Endothelial cell (in vitro differentiated cells): ENCODE results near the gene ARFGEF2. TPM values are rescaled to one million over a fixed set of nuclear protein-coding genes. Genes with fewer than 3 reads are reported as not detected.
A peak's percentile ranks its signal among the peaks of the same experiment; 100 is the strongest.

Experiments
- DNase-seq: peaks from one replicate; pipeline ENCODE4 v3.0.0; 2021; ENCODE audit warnings: low spot score
- H3K27ac Mint-ChIP-seq: one replicate; pipeline ENCODE4 v1.8.0; 2021; ENCODE audit warnings: mixed read lengths, inconsistent platforms; ENCODE audit not compliant: unreplicated experiment
- H3K27me3 Mint-ChIP-seq: one replicate; pipeline ENCODE4 v1.8.0; 2021; ENCODE audit warnings: mild to moderate bottlenecking, moderate library complexity, mixed read lengths, inconsistent platforms; ENCODE audit not compliant: unreplicated experiment
- H3K36me3 Mint-ChIP-seq: one replicate; pipeline ENCODE4 v1.8.0; 2021; ENCODE audit warnings: mild to moderate bottlenecking, low read depth, mixed read lengths, inconsistent platforms; ENCODE audit not compliant: unreplicated experiment
- H3K4me1 Mint-ChIP-seq: one replicate; pipeline ENCODE4 v1.8.0; 2021; ENCODE audit warnings: mild to moderate bottlenecking, mixed read lengths, inconsistent platforms; ENCODE audit not compliant: unreplicated experiment
- H3K4me3 Mint-ChIP-seq: one replicate; pipeline ENCODE4 v1.8.0; 2021; ENCODE audit warnings: mild to moderate bottlenecking, mixed read lengths, inconsistent platforms; ENCODE audit not compliant: unreplicated experiment
- H3K9me3 Mint-ChIP-seq: one replicate; pipeline ENCODE4 v1.8.0; 2021; ENCODE audit warnings: mixed read lengths, inconsistent platforms; ENCODE audit not compliant: unreplicated experiment
- total RNA-seq: library from RNA; stranded (reverse); fragmentation: NEBNext Ultra II Directional; extraction: Animal tissue kit (Norgen Biotek cat#: 25700); gene quantifications from one replicate; pipeline ENCODE4 v1.2.1, GENCODE V29; 2021; ENCODE audit not compliant: unreplicated experiment
- TF ChIP-seq, protein P1 (sequence below): fragments of 200-600 bp; sonication (generic); IDR thresholded peaks from one replicate; pipeline ENCODE4 v1.5.0; 2021; ENCODE audit warnings: antibody characterized with exemption; ENCODE audit not compliant: unreplicated experiment

The ARFGEF2 gene
- total RNA-seq, 1 donor from 2014 or later, result 20.3 TPM

DNA sequence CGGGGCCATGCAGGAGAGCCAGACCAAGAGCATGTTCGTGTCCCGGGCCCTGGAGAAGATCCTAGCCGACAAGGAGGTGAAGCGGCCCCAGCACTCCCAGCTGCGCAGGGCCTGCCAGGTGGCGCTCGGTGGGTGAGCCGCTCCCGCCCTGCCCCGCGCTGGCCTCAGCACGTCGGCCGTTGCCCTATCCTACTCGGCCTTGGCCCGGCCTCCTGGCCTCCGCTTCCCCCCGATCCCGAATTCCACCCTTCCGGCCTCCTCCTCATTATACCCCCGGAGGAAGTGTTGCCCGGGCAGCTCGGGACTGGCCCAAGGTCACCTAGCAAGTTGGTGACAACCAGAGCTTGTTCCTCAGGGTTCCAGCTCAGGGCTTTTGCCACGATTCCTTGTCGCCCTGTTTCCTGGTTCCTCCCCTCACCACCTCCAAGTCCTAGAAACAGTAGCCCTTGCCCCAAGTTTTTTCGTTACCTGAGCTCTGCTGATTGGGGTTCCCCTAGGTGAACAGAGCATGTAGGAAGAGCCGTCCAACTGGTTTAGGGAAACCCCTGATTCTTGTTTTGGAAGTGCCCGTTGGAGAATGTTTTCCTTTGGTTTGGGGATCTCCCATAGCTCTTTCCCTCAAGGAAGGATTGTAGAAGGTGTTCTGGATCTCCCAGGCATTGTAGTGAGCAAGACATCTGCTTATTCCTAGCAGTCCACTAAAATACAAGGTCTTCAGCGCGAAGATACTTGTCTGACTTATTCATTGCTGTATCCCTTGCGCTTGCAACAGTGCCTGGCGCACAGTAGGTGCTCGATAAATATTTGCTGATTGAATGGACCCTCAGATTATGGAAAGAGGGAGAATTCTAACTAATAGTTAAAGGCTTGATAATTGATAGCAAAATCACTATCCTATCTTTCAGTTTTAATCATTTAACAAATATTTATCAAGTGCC, 641 bp downstream of the ARFGEF2 start:
- TF ChIP-seq, protein P1, sequence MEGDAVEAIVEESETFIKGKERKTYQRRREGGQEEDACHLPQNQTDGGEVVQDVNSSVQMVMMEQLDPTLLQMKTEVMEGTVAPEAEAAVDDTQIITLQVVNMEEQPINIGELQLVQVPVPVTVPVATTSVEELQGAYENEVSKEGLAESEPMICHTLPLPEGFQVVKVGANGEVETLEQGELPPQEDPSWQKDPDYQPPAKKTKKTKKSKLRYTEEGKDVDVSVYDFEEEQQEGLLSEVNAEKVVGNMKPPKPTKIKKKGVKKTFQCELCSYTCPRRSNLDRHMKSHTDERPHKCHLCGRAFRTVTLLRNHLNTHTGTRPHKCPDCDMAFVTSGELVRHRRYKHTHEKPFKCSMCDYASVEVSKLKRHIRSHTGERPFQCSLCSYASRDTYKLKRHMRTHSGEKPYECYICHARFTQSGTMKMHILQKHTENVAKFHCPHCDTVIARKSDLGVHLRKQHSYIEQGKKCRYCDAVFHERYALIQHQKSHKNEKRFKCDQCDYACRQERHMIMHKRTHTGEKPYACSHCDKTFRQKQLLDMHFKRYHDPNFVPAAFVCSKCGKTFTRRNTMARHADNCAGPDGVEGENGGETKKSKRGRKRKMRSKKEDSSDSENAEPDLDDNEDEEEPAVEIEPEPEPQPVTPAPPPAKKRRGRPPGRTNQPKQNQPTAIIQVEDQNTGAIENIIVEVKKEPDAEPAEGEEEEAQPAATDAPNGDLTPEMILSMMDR, result no peak
- Mint-ChIP-seq H3K4me1 (peaks cover 35% of the 10 kb centered on the region), H3K4me3 (peak overlapping the region; percentile 97), H3K27me3 (peaks cover 3% of the 10 kb centered on the region), H3K27ac (peak overlapping the region; percentile 97), H3K36me3 (peaks cover 6% of the 10 kb centered on the region), H3K9me3 (no peaks in the 10 kb centered on the region)
- no peak for DNase-seq

DNA sequence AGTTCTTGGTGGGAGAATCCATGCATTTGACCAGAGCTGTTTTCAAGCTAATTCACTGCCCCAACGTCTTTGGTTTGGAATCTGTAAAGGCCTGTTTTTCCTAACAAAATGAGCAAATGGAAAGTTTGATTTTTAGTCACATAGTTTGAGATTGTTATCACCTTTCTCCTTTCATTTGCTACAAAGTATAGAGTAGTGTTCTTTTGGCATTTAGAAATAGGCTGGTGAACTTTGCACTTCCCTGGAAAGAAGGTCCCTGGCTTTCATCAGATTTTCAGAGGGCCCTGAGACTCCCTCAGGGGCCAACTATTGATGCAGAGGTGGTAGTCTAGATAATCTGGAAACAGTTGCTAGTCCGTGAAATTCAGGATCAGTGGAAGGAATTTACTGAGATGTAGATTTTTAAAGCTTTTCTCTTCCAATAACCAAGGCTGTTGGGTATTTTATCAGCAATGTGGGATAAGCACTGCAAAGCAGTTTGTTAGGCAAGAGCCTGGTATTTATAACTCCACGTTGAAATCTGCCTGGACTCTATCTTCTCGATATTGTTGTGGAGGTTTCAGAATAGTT, 1.7 kb downstream of the ARFGEF2 start:
- Mint-ChIP-seq H3K27me3 (peaks cover 3% of the 10 kb centered on the region), H3K27ac (no peak overlapping the region), H3K9me3 (no peaks in the 10 kb centered on the region), H3K4me3 (peak overlapping the region; percentile 4), H3K4me1 (peaks cover 35% of the 10 kb centered on the region), H3K36me3 (peaks cover 6% of the 10 kb centered on the region)
- TF ChIP-seq, protein P1, result no peak
- DNase-seq, result no peak

DNA sequence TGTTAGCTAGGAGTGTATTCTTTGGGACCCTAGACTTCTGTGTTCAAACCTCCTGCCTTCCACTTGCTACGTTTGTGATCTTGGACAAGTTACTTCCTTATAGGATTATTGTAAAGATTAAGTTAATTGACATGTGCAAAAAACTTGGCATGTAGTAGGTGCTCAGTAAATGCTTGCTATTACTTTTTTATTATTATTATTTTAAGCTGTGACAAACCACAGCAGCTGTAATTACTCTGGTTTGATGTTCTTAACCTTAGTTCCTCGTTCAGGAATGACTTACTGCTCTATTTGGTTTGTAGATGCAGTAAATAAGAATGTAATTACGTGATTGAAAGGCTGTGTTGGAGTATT, 3.2 kb downstream of the ARFGEF2 start:
- peaks cover 32% of the 10 kb centered on the region for H3K4me1 Mint-ChIP-seq
- no peak overlapping the region for H3K4me3 Mint-ChIP-seq
- H3K9me3 Mint-ChIP-seq, result no peaks in the 10 kb centered on the region

DNA sequence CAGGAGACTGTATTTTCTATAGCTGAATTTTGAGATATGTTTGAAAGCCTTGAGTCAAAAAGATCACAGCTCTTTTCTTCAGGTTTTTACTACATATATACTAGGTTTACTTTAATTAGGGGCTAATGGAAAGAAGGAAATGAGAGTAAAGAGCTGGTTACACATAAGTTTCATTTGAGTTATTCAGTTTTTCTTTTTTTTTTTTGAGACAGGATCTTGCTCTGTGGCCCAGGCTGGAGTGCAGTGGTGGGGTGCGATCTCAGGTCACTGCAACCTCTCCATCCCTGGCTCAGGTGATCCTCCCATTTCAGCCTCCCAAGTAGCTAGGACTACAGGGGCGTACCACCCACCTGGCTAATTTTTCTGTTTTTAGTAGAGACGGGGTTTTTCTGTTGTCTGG, 4.8 kb downstream of the ARFGEF2 start:
- DNase-seq, result no peak
- Mint-ChIP-seq H3K4me3 (no peak overlapping the region), H3K9me3 (no peaks in the 10 kb centered on the region), H3K4me1 (peaks cover 19% of the 10 kb centered on the region), H3K36me3 (peaks cover 6% of the 10 kb centered on the region), H3K27me3 (peaks cover under 1% of the 10 kb centered on the region), H3K27ac (no peak overlapping the region)
- TF ChIP-seq, protein P1, result no peak

More for the DNA sequence above, 3.2 kb downstream of the ARFGEF2 start:
- Mint-ChIP-seq H3K27ac (no peak overlapping the region), H3K27me3 (peaks cover 3% of the 10 kb centered on the region), H3K36me3 (peaks cover 6% of the 10 kb centered on the region)
- no peak for DNase-seq
- TF ChIP-seq, protein P1, result no peak

DNA sequence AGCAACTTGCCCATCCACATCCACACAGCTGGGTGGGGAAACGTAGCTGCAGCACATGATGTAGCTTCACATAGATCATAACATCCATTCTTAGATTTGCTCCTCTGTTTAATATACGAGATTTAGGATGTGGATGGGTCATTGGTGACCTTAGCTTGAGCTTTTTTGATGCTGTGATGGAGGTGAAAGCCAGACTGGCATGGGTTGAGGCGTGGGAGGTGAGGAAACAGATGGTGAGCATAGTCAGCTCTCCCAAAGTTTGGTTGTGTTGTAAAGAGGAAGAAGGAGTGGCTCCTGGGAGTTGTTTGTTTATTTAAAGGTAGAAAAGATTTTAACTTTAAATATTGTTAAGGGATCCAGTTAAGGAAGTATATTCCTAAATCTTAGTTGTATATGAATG, 5.3 kb downstream of the ARFGEF2 start:
- Mint-ChIP-seq H3K4me1 (peaks cover 19% of the 10 kb centered on the region), H3K9me3 (no peaks in the 10 kb centered on the region), H3K36me3 (peaks cover 6% of the 10 kb centered on the region), H3K4me3 (no peak overlapping the region), H3K27me3 (no peaks in the 10 kb centered on the region), H3K27ac (no peak overlapping the region)
- TF ChIP-seq, protein P1, result no peak
- no peak for DNase-seq
